A549 (cell line): ENCODE measurements around the gene GLE1. TPM values are rescaled to one million over a fixed set of nuclear protein-coding genes. Genes with fewer than 3 reads are reported as not detected.

Source experiments
- ATAC-seq, 2 experiments: fragments of 200-7000 bp in 1 of 2; fragments of >200 bp in 1 of 2; cut with Nextera tagmentation in 1 of 2; cut with Tn5 transposase in 1 of 2; 3 replicates each; pipeline versions ENCODE4 v1.8.0 to v1.9.1; 2018 to 2020; ENCODE audit warnings: mild to moderate bottlenecking in 1 of 2, moderate library complexity in 1 of 2
- CTCF ChIA-PET: fragments of 300-600 bp; sonication (Branson Sonifier 250); formaldehyde crosslinking; extraction: SDS; loops from one replicate; lab custom pipeline; 2021; ENCODE audit warnings: antibody characterized with exemption, inconsistent platforms; lab: Yijun Ruan, JAX
- POLR2A ChIA-PET: fragments of 350-600 bp; formaldehyde crosslinking; extraction: SDS; loops from one replicate; lab custom pipeline; 2021; ENCODE audit warnings: antibody characterized with exemption, inconsistent platforms; lab: Yijun Ruan, JAX
- DNase-seq, 2 experiments: peaks; one replicate each; pipeline versions ENCODE4 v3.0.0 to v3.0.0-alpha.2; 2011 to 2016; ENCODE audit warnings: low read depth in 1 of 2, low spot score in 1 of 2
- FAIRE-seq: peaks from 2 replicates; lab custom pipeline; 2011; peaks lifted over from hg19 to GRCh38; lab: Jason Lieb, UNC
- H3K27ac ChIP-seq, 2 experiments: fragments of >200 bp; sonication (Bioruptor Twin); formaldehyde crosslinking; 3 replicates each; pipeline ENCODE4 v1.5.1; 2016 to 2017
- H3K4me1 ChIP-seq: fragments of >200 bp; sonication (Bioruptor Twin); formaldehyde crosslinking; 3 replicates; pipeline ENCODE4 v1.6.1; 2016
- H3K4me2 ChIP-seq: fragments of >200 bp; sonication (Bioruptor Twin); formaldehyde crosslinking; 3 replicates; pipeline ENCODE4 v1.6.1; 2016
- H3K4me3 ChIP-seq: fragments of >200 bp; sonication (Bioruptor Twin); formaldehyde crosslinking; 3 replicates; pipeline ENCODE4 v1.5.1; 2016
- H3K9me3 ChIP-seq: fragments of >200 bp; sonication (Bioruptor Twin); formaldehyde crosslinking; 3 replicates; pipeline ENCODE4 v1.6.1; 2016
- ATOH8 ChIP-seq: fragments of 250-450 bp; sonication (Bioruptor Pico); IDR thresholded peaks from 2 replicates; pipeline ENCODE4 v1.5.0; 2020; ENCODE audit warnings: low read depth, mild to moderate bottlenecking, moderate library complexity
- BCL3 ChIP-seq: fragments of >200 bp; sonication (Bioruptor Twin); formaldehyde crosslinking; IDR thresholded peaks from 3 replicates; pipeline ENCODE4 v1.6.1; 2016
- CBX8 ChIP-seq: fragments of 200-600 bp; sonication (generic); IDR thresholded peaks from 2 replicates; pipeline ENCODE4 v1.6.1; 2016
- CEBPB ChIP-seq, 2 experiments: fragments of >200 bp in 1 of 2; sonication (Bioruptor Twin) in 1 of 2; formaldehyde crosslinking in 1 of 2; IDR thresholded peaks; 2 replicates each; pipeline ENCODE4 v1.6.1; 2012 to 2016
- E2F6 ChIP-seq: IDR thresholded peaks from 2 replicates; pipeline ENCODE4 v1.6.1; 2012; ENCODE audit warnings: low read depth, borderline replicate concordance
- EHF ChIP-seq: fragments of 250-450 bp; sonication (Bioruptor Pico); IDR thresholded peaks from 2 replicates; pipeline ENCODE4 v1.5.0; 2020; ENCODE audit warnings: mild to moderate bottlenecking
- ELK1 ChIP-seq: fragments of 150-350 bp; IDR thresholded peaks from 2 replicates; pipeline ENCODE4 v1.6.1; 2014; ENCODE audit warnings: low read depth, mild to moderate bottlenecking, low read length
- ESRRA ChIP-seq: fragments of 150-350 bp; IDR thresholded peaks from 2 replicates; pipeline ENCODE4 v1.6.1; 2014; ENCODE audit warnings: mild to moderate bottlenecking, low read length, borderline replicate concordance
- FOSB ChIP-seq: fragments of 250-450 bp; sonication (Bioruptor Pico); IDR thresholded peaks from 2 replicates; pipeline ENCODE4 v1.5.0; 2020; ENCODE audit warnings: mild to moderate bottlenecking, moderate library complexity
- FOSL2 ChIP-seq, 2 experiments: fragments of 450-650 bp in 1 of 2; fragments of >200 bp in 1 of 2; sonication (Bioruptor Twin) in 1 of 2; formaldehyde crosslinking; IDR thresholded peaks; 2 replicates each; pipeline versions ENCODE4 v1.5.0 to v1.6.1; 2016 to 2020; ENCODE audit warnings: mild to moderate bottlenecking in 1 of 2, moderate library complexity in 1 of 2
- HDAC2 ChIP-seq: fragments of 200-600 bp; sonication (generic); IDR thresholded peaks from 2 replicates; pipeline ENCODE4 v1.6.1; 2016
- HMGXB4 ChIP-seq: fragments of 250-450 bp; sonication (Bioruptor Pico); IDR thresholded peaks from 2 replicates; pipeline ENCODE4 v1.5.0; 2021; ENCODE audit warnings: mild to moderate bottlenecking, moderate library complexity, borderline replicate concordance
- HOXB13 ChIP-seq: fragments of 250-450 bp; sonication (Bioruptor Pico); IDR thresholded peaks from 2 replicates; pipeline ENCODE4 v1.5.0; 2020; ENCODE audit warnings: low read depth, mild to moderate bottlenecking, moderate library complexity
- HOXB5 ChIP-seq: fragments of 250-450 bp; sonication (Bioruptor Pico); IDR thresholded peaks from 2 replicates; pipeline ENCODE4 v1.5.0; 2020; ENCODE audit warnings: mild to moderate bottlenecking, moderate library complexity
- JUN ChIP-seq, 2 experiments: fragments of >200 bp; sonication (Bioruptor Twin); formaldehyde crosslinking; IDR thresholded peaks; 2 replicates in 1 of 2; 3 replicates in 1 of 2; pipeline ENCODE4 v1.6.1; 2016 to 2017
- JUNB ChIP-seq: fragments of >200 bp; sonication (Bioruptor Twin); formaldehyde crosslinking; IDR thresholded peaks from 2 replicates; pipeline ENCODE4 v1.6.1; 2016
- KDM1A ChIP-seq: fragments of 200-600 bp; sonication (generic); IDR thresholded peaks from 2 replicates; pipeline ENCODE4 v1.6.1; 2016; ENCODE audit warnings: low read depth, mild to moderate bottlenecking
- MAX ChIP-seq: IDR thresholded peaks from 2 replicates; pipeline ENCODE4 v1.6.1; 2012
- MAZ ChIP-seq: fragments of 150-350 bp; IDR thresholded peaks from 2 replicates; pipeline ENCODE4 v1.6.1; 2014; ENCODE audit warnings: antibody characterized with exemption, low read depth, low read length, borderline replicate concordance
- MYC ChIP-seq: IDR thresholded peaks from 2 replicates; pipeline ENCODE4 v1.6.1; 2012; ENCODE audit warnings: mild to moderate bottlenecking, inconsistent platforms, low read length, improper control_type of control experiment, borderline replicate concordance
- NFE2L2 ChIP-seq: fragments of 150-350 bp; conservative IDR thresholded peaks from 2 replicates; pipeline ENCODE4 v1.6.1; 2014; ENCODE audit warnings: low read length
- PBX3 ChIP-seq: IDR thresholded peaks from 2 replicates; pipeline ENCODE4 v1.6.1; 2012
- PHF8 ChIP-seq: fragments of 200-600 bp; sonication (generic); IDR thresholded peaks from 2 replicates; pipeline ENCODE4 v1.6.1; 2016; ENCODE audit warnings: low read depth, mild to moderate bottlenecking, antibody characterized with exemption, moderate library complexity, borderline replicate concordance
- POLR2A ChIP-seq: IDR thresholded peaks from 2 replicates; pipeline ENCODE4 v1.6.1; 2012; ENCODE audit warnings: mild to moderate bottlenecking, low read length
- POLR2AphosphoS2 ChIP-seq: conservative IDR thresholded peaks from 2 replicates; pipeline ENCODE4 v1.6.1; 2012; ENCODE audit warnings: low read length, improper control_type of control experiment, inconsistent platforms
- RAD21 ChIP-seq, 2 experiments: fragments of >200 bp in 1 of 2; sonication (Bioruptor Twin) in 1 of 2; formaldehyde crosslinking in 1 of 2; IDR thresholded peaks in 1 of 2; conservative IDR thresholded peaks in 1 of 2; 2 replicates in 1 of 2; 3 replicates in 1 of 2; pipeline ENCODE4 v1.6.1; 2012 to 2018; ENCODE audit warnings: inconsistent platforms in 1 of 2
- RARB ChIP-seq: fragments of 250-450 bp; sonication (Bioruptor Pico); IDR thresholded peaks from 2 replicates; pipeline ENCODE4 v1.8.0; 2021; ENCODE audit warnings: mild to moderate bottlenecking, moderate library complexity
- RNF2 ChIP-seq: fragments of 200-600 bp; sonication (generic); IDR thresholded peaks from 2 replicates; pipeline ENCODE4 v1.6.1; 2016; ENCODE audit warnings: low read depth, mild to moderate bottlenecking, antibody characterized with exemption, moderate library complexity, borderline replicate concordance
- SMC3 ChIP-seq: fragments of >200 bp; sonication (Bioruptor Twin); formaldehyde crosslinking; IDR thresholded peaks from 3 replicates; pipeline ENCODE4 v1.6.1; 2018; ENCODE audit warnings: inconsistent platforms
- TFCP2L1 ChIP-seq: fragments of 250-450 bp; sonication (Bioruptor Pico); IDR thresholded peaks from 2 replicates; pipeline ENCODE4 v1.5.0; 2021; ENCODE audit warnings: mild to moderate bottlenecking
- TP53 ChIP-seq: fragments of 250-450 bp; sonication (Bioruptor Pico); IDR thresholded peaks from 2 replicates; pipeline ENCODE4 v1.5.0; 2021; ENCODE audit warnings: mild to moderate bottlenecking, moderate library complexity
- ZFP36 ChIP-seq: fragments of 450-650 bp; IDR thresholded peaks from 2 replicates; pipeline ENCODE4 v1.6.1; 2014; ENCODE audit warnings: borderline replicate concordance; ENCODE audit not compliant: partially characterized antibody
- ZNF302 ChIP-seq: fragments of 250-450 bp; sonication (Bioruptor Pico); IDR thresholded peaks from 2 replicates; pipeline ENCODE4 v1.9.0; 2021; ENCODE audit warnings: inconsistent platforms, mild to moderate bottlenecking, moderate library complexity
- WGBS: methylation state at CpG from one replicate; pipeline ENCODE4 v1.1.6; 2017; ENCODE audit errors: missing lambda C conversion rate; 5-methylcytosine and 5-hydroxymethylcytosine counted together
- polyA plus RNA-seq, 4 experiments: library from polyadenylated mRNA; depleted of rRNA in 3 of 4; stranded (reverse); fragments of >200 nt; fragmentation: RNase III in 1 of 4; extraction: RNeasy Plus Mini Kit Qiagen cat#74134 plus additional on column Dnase treatment in 1 of 4; gene quantifications; 2 replicates in 3 of 4; 3 replicates in 1 of 4; pipeline ENCODE4 v1.2.3, GENCODE V29; 2011 to 2017

Gene GLE1
- polyA plus RNA-seq, 2 of the 4 experiments (the other 2 are of a cell fraction), result 31.5 to 49.2 TPM

GRCh38 chr9:128455849-128456612 is 48.5 kb upstream of the GLE1 start, which contains the start of gene ODF2:
Gene ODF2 (plus strand): TSS chr9:128456006. CDS start chr9:128456092, 86 bp downstream.
- no peaks in the 10 kb centered on the region for H3K9me3 ChIP-seq
- ATAC-seq (peak; percentile 89), DNase-seq (peak; percentile 96 to 98), FAIRE-seq (peak; percentile 72)
- peaks cover 9% of the 10 kb centered on the region for H3K4me1 ChIP-seq
- WGBS, result 4% methylated on average over 16 of the region's 82 CpGs
- ChIA-PET CTCF (interaction anchor here (0.6 to 4.5 kb wide), 5 partner anchors 14 to 169 kb away, joined by 3 to 27 read pairs (median 3); no protein-coding TSS in a partner anchor), POLR2A (interaction anchor here (0.6 kb wide), 1 partner anchor 10 kb away, joined by 3 read pairs; no protein-coding TSS in a partner anchor)
- peak within 1 kb of the TSS; percentile 89 to 95 for H3K27ac ChIP-seq
- H3K4me2 ChIP-seq, result peak within 1 kb of the TSS; percentile 91
- H3K4me3 ChIP-seq, result peak within 1 kb of the TSS; percentile 100
- TF ChIP-seq HOXB13 (CRISPR knock-in tag) (no peak), POLR2AphosphoS2 (no peak), BCL3 (peak; percentile 40; the same call in 1 of the 3 replicates), RNF2 (no peak), CEBPB (IDR thresholded peaks at IDR 0.05) (peak; percentile 18 to 87; a peak in 3 of 4 replicates), FOSL2 (IDR thresholded peaks at IDR 0.05) (no peak), FOSL2 (CRISPR knock-in tag; IDR thresholded peaks at IDR 0.05) (no peak), ZNF302 (CRISPR knock-in tag) (no peak), E2F6 (no peak), MYC (peak; percentile 20; the same call in 1 of the 2 replicates), EHF (CRISPR knock-in tag) (no peak), RARB (CRISPR knock-in tag) (no peak), HMGXB4 (CRISPR knock-in tag) (no peak), PHF8 (peak; percentile 65), TFCP2L1 (no peak), ESRRA (no peak), SMC3 (no peak), POLR2A (peak; percentile 55), ELK1 (0 out of 2 replicates have a peak, but pooled peaks have one; percentile 49), JUN (IDR thresholded peaks at IDR 0.05) (peak; percentile 30 to 35; a peak in 1 of 5 replicates), MAX (peak; percentile 36; the same call in 1 of the 2 replicates), NFE2L2 (no peak), FOSB (CRISPR knock-in tag) (no peak), RAD21 (conservative IDR thresholded peaks at IDR 0.05 in 1 of 2, IDR thresholded peaks at IDR 0.05 in 1 of 2) (no peak), ATOH8 (CRISPR knock-in tag) (no peak), ZFP36 (no peak), CBX8 (no peak), TP53 (CRISPR knock-in tag) (no peak), PBX3 (no peak), HOXB5 (no peak), KDM1A (no peak), JUNB (no peak), HDAC2 (no peak), MAZ (no peak)
